Renal pelvis (tissue), 4 donors: Measurements from ENCODE around the gene CNPY3. TPM values are rescaled to one million over a fixed set of nuclear protein-coding genes. Genes with fewer than 3 reads are reported as not detected.
"Not testable (repeated sequence)": the region's sequence is repeated elsewhere in the genome, so short reads cannot be mapped to it uniquely, and the experiment has no call there.

Experiments used
- DNase-seq: peaks from one replicate; pipeline ENCODE4 v3.0.0-alpha.2; 2013
- polyA plus RNA-seq, 3 donors: library from polyadenylated mRNA; unstranded; fragments of 120-200 nt; gene quantifications; one replicate each; pipeline ENCODE4 v1.2.1, GENCODE V29; 2013; ENCODE audit not compliant: insufficient read length in 3 of 3

The CNPY3 gene
- polyA plus RNA-seq, 3 donors: 59.3 to 68.5 (median 61.7) TPM

DNA sequence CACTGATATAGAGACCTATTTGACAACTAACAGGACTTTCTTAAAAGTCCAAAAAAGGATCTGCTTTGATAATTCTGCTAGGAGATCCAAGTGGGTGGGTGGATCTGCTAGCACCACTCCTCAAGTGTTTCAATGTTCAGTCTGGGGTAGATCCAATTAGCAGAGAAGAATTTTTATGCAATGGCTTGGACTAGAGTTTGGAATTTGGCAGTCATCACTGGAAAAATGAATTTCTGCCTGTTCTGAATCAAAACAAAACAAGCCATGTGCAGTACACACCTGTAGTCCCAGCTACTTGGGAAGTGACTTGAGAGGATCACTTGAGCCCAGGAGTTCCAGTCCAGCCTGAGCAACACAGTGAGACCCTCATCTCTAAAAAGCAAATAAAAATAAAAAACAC, 18.7 kb downstream of the CNPY3 start:
- DNase-seq: no peak

- no peak for DNase-seq
These were observed 23.1 kb downstream of the CNPY3 start for GRCh38 chr6:42952389-42952788.

GRCh38 chr6:42954405-42954804, 25.1 kb downstream of the CNPY3 start:
- not testable (repeated sequence) for DNase-seq

- no peak for DNase-seq
These were observed 28.8 kb downstream of the CNPY3 start for GRCh38 chr6:42958125-42958524.

- no peak for DNase-seq
These were observed 30.6 kb downstream of the CNPY3 start for GRCh38 chr6:42959917-42960242.

- peak; percentile 61 for DNase-seq
These were observed 31.2 kb downstream of the CNPY3 start, which contains the start of gene GNMT for GRCh38 chr6:42960243-42961019. TSS of gene GNMT (plus strand) at chr6:42960754. CDS start at chr6:42960768, 14 bp downstream.

GRCh38 chr6:42961020-42961470, 31.8 kb downstream of the CNPY3 start:
- DNase-seq: no peak

- DNase-seq: no peak
These were observed 32.8 kb downstream of the CNPY3 start for GRCh38 chr6:42962096-42962495.

DNA sequence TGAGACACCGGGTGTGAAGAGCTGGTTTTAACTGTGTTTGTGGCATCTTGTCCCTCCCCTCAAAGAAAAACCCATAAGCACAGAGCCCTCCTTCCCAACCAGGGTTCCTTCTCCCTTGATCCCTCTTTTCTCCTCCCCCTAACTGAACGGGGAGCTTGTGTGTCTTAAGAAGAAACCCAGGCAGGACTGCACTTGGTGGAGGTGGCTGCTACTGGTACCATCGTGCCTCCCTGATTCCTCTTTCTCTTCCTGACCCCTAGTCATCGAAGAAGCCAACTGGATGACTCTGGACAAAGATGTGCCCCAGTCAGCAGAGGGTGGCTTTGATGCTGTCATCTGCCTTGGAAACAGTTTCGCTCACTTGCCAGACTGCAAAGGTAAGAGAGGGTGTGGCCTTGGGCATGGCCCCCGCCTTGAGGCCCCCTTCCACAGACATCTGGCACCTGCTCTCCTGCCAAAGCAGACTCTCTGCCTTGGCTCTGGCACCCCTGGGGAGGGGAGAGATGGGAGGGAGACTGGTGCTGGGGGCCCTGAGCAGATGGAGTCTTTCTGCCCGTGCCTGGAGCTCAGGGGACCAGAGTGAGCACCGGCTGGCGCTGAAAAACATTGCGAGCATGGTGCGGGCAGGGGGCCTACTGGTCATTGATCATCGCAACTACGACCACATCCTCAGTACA, 33.4 kb downstream of the CNPY3 start:
- no peak for DNase-seq

GRCh38 chr6:42963179-42963854, 34.0 kb downstream of the CNPY3 start:
- no peak for DNase-seq

DNA sequence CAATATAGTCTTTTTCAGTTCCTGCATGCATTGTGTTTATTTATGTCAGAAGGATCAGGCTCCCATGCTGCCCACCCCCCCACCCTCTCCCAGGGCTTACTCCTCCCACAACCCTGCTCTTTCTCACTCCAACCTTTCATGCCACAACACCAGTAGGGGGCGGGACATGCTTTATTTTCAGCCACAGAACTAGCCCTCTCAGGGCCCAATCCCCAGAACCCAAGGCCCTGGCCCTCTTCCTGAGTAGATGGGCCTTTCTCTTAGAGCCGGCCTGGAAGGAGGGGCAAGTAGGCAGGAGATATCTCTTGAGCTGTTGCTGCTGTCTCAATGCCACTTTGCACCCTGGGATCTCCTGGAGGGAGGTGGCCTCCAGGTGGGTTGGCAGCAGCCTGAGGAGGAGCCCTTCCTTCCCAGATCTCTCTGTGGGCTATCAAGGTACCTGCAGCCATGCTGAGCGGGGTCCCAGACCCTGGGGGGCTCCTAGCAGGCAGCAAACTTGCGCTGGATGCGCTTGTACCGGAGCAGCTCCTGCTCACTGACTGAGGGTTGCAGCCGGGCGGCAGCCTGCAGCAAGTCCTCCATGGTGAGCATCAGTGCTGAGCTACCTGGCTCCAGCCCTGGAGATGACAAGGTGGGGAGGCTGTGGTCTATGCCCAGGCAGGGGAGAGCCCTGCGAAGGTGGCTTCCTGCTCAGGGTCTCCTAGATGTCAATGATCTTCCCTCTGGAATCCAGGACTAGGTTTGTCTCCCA, 34.8 kb downstream of the CNPY3 start:
- DNase-seq: no peak

GRCh38 chr6:42966571-42966970, 37.3 kb downstream of the CNPY3 start:
- DNase-seq: no peak

GRCh38 chr6:42967228-42967627, 37.9 kb downstream of the CNPY3 start:
- no peak for DNase-seq

DNA sequence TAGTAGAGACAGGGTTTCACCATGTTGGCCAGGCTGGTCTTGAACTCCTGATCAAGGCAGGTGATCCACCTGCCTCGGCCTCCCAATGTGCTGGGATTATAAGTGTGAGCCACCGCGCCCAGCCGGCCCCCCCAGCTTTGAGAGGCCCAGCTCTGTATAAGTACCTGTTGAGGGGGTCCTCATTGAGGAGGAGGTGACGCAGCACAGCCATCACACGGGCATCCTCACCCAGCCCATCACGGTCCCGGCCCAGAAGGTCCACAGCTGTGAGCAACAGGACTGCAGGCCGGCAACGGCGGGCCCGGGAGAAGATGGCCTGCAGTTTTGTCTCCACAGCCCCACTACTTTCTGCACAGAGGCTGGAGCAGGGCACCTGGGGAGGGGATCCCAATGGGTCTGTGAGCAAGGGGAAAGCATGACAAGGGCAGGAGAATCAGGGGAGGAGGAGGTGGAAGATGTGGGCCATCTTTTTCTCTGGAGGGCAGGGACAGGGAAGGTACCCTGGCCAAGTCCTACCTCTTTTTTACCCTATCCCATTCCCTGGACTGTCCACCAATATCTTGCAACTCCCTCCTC, 38.9 kb downstream of the CNPY3 start:
- no peak for DNase-seq

- DNase-seq: no peak
These were observed 39.5 kb downstream of the CNPY3 start for GRCh38 chr6:42968783-42969182.

DNA sequence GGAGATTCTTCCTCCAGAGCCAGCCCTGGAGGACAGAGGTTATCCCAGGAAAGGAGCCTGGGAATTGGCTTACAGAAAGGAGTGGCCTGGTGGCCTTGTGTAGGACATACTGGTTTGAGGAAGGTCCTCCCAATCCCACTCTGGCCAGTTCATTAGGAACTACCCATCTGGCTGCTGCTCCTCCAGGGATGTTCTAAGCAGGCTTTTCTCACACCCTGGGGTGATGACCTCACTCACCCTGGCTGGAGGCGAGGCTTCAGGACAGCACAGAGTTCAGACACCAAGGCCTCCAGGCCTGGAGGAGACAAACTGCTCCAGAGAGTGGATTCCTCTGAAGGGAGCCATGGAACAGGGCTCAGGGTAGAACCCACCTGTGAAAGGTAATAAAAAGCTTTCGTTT, 40.2 kb downstream of the CNPY3 start:
- DNase-seq: no peak

DNA sequence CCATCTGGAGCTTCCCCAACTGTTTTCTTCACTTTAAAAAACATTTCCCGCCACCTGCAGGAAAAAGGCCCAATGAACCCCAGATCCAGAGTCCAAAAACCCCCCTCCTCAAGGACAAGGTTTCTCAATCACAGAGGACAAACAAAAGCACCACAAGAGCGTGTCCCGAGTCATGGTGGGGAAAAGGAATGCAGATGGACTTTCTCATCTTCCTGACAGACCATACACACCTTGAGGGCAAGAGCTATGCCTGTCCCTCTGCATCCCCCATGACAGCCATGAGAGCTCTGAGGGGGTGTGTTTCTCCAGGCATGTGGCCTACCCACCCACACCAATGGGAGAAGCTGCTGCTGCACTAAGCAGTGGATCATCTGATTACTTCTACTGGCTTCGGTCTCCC, 40.7 kb downstream of the CNPY3 start:
- DNase-seq: no peak

- no peak for DNase-seq
These were observed 41.8 kb downstream of the CNPY3 start for GRCh38 chr6:42970871-42971612.

- no peak for DNase-seq
These were observed 42.6 kb downstream of the CNPY3 start for GRCh38 chr6:42971746-42972327.

GRCh38 chr6:42973926-42974325, 44.6 kb downstream of the CNPY3 start:
- no peak for DNase-seq
